ENCODE measurements around the gene GOLGA6D.
"Not testable (repeated sequence)": the region's sequence is repeated elsewhere in the genome, so short reads cannot be mapped to it uniquely, and the experiment has no call there.

Gene GOLGA6D

DNA sequence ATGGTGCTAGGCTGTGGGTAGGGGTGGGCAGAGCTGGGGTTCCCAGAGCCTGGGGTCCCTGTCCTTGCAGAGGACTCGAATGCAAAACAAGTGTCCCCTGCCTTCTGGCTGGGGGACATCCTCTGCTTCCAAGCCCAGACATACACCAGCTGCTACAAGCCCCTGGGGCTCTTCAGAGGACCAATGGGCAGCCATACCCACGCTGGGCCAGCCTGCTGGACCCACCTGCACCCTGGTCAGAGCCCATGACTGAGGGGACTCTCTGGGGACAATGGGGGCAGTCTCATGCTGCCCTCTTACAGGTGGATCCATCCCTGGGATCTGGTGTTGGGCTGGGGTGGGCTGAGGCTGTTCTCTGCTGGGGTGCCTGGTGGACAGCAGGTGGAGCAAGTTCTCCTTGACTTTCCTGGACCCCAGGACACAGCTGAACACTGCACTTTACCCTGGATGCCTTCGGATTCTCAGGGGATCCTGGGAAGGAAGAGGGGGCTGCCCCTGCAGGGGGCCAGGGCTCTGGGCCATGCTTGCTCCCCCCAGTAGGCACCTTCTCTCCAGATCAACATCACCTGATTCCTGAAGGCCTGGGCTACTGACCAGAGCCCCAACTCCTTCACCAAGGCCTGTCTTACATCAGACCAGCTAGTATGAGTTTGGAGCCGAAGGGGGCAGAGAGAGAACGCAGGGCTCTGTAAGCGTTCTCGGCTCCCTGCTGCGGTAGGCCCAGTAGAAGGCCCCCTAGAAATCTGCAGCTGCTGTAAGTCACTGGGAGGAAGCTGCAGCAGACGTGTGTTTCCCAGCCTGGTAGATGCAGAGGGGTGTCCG, 46.1 kb downstream of the GOLGA6D start:
- H3K4me3 ChIP-seq (replicated peaks; ENCODE audit: low read depth, low read length), result no peak overlapping the region
- TF ChIP-seq, protein P1, sequence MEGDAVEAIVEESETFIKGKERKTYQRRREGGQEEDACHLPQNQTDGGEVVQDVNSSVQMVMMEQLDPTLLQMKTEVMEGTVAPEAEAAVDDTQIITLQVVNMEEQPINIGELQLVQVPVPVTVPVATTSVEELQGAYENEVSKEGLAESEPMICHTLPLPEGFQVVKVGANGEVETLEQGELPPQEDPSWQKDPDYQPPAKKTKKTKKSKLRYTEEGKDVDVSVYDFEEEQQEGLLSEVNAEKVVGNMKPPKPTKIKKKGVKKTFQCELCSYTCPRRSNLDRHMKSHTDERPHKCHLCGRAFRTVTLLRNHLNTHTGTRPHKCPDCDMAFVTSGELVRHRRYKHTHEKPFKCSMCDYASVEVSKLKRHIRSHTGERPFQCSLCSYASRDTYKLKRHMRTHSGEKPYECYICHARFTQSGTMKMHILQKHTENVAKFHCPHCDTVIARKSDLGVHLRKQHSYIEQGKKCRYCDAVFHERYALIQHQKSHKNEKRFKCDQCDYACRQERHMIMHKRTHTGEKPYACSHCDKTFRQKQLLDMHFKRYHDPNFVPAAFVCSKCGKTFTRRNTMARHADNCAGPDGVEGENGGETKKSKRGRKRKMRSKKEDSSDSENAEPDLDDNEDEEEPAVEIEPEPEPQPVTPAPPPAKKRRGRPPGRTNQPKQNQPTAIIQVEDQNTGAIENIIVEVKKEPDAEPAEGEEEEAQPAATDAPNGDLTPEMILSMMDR (IDR thresholded peaks at IDR 0.05; ENCODE audit: low read length, missing control alignments), result no peak
- DNase-seq (ENCODE audit: low read depth), result no peak

DNA sequence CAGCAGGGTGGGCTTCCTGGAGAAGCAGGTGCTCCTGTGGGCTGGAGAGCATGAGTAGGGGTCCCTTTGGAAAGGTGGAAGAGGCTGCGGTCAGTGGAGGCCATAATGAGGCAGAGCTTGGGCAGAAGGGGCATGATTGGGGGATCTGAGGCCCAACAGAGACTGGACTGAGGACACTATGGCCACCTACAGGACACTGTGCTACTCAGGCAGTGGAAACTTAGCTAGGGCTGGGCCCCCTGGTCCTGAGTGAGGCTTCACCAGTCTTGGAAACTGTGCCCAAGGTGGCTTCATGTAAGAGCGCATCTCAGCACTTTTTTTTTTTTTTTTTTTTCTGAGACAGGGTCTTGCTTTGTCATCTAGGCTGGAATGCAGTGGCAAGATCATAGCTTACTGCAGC, 46.9 kb downstream of the GOLGA6D start:
- TF ChIP-seq, protein P1 (IDR thresholded peaks at IDR 0.05; ENCODE audit: low read length, missing control alignments), result no peak
- H3K4me3 ChIP-seq (replicated peaks; ENCODE audit: low read depth, low read length), result no peak overlapping the region
- DNase-seq (ENCODE audit: low read depth), result no peak

DNA sequence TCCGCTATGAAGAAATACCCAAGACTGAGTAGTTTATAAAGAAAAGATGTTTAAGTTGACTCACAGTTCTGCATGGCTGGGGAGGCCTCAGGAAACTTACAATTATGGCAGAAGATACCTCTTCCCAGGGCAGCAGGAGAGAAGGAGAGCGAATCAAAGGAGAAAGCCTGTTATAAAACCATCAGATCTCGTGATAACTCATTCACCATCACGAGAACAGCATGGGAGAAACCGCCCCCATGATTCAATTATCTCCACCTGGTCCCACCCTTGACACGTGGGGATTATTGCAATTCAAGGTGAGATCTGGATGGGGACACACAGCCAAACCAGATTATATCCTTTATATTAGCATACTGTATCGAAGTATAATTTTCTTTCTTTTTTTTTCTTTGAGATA, 49.5 kb downstream of the GOLGA6D start:
- not testable (repeated sequence) for H3K4me3 ChIP-seq (replicated peaks; ENCODE audit: low read depth, low read length); DNase-seq (ENCODE audit: low read depth)

DNA sequence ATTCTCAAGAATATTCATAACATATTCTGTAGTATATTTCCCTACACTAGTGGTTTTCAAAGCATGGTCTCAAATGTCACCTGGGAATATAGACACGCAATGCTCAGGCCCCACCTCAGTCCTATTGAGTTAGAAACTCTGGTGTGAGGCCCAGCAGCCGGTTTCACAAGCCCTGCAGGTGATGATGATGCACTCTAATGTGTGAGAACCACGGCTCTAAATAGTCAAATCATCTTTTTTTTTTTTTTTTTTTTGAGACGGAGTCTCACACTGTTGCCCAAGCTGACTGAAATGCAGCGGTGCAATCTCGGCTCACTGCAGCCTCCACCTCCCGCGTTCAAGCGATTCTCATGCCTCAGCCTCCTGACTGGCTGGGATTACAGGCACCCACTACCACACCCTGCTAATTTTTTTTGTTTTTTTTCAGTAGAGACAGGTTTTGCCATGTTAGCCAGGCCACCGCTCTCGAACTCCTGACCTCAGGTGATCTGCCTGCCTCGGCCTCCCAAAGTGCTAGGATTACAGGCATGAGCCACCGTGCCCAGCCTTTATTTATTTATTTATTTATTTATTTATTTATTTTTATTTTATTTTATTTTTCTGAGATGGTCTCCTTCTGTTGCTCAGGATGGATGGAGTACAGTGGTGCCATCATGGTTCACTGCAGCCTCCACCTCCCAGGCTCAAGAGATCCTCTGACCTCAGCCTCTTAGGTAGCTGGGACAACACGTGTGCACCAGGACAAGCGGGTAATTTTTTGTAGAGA, 51.2 kb downstream of the GOLGA6D start:
- not testable (repeated sequence) for H3K4me3 ChIP-seq (replicated peaks; ENCODE audit: low read depth, low read length); DNase-seq (ENCODE audit: low read depth)

DNA sequence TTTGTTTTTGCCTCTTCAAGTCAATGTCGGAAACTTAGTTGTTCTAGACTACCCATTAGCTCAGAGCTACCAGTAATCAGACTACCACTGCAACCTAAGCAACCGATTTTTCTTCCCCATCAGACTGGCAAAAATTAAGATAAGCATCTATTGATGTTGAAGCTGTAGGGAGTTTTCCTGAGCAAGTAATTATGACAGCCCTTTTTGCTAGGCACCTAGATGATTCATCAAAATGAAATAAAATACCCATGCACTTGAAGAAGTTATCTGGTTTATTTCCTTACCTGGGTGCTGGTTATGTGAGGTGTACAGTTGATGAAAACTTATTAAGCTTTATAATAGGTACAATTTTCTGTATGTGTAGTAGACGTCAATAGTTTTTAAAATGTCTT, 52.7 kb downstream of the GOLGA6D start:
- peak overlapping the region; percentile 85 for H3K4me3 ChIP-seq (replicated peaks; ENCODE audit: low read depth, low read length)
- DNase-seq (ENCODE audit: low read depth), result no peak
- TF ChIP-seq, protein P1 (IDR thresholded peaks at IDR 0.05; ENCODE audit: low read length, missing control alignments), result no peak

DNA sequence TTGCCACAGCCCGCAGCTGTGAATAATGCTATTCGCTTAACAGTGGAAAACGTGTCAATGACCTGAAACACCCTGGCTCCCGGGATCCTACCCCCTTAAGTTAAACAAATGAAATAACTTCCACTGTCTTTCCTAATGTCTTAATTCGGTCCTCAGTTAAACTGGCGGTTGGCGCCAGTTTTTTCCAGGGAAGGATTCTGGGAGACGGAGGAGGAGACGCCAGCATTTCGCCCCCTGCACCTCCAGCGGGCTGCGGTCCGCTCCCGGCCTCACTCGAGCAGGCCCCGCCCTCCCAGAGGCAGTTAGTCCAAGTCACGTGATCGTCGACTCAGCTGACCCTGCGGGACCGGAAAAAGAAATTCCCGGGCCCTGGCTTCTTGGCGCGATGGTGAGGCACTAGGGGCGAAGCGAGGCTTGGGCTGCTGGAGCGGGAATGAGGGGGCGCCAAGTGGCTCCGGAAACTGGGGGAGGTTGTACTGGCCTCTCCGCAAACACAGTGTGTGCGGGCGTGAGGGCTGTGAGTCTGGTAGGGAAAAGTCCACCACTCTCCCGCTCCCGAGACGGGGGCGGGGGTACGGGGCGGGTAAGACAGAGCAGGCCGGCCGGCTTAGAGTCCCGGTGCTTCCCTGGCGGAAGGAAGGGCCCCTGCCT, 53.2 kb downstream of the GOLGA6D start, which contains the start of gene COMMD4:
TSS of gene COMMD4 (plus strand) at position 359 of the 651 bp plus-strand sequence. CDS start at position 386, 27 bp downstream.
- H3K4me3 ChIP-seq (replicated peaks; ENCODE audit: low read depth, low read length), result peak within 1 kb of the TSS; percentile 85
- TF ChIP-seq, protein P1 (IDR thresholded peaks at IDR 0.05; ENCODE audit: low read length, missing control alignments), result no peak
- peak; percentile 97 for DNase-seq (ENCODE audit: low read depth)

DNA sequence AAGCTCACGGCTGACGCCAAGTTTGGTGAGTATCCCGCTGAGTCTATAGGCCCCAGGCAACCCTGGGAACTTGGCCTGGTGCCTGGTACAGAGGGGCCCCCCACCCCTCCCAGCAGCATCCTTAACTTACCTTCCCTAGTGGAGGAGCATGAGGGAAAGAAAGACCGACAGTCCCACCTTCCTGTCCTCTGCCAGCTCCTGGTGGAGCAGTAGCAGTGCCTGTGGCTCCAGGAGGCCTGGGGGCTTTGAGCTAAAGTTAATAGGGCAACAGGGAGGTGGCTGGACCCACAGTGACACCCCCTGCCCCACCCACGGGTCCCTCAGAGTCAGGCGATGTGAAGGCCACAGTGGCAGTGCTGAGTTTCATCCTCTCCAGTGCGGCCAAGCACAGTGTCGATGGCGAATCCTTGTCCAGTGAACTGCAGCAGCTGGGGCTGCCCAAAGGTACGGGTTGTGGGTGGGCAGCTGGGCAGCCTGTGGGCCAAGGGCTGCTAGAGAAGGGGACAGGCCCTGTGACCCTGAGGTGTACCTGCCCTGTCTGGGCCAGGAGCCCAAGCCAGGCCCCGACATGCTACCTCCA, 56.1 kb downstream of the GOLGA6D start:
- no peak overlapping the region for H3K4me3 ChIP-seq (replicated peaks; ENCODE audit: low read depth, low read length)
- DNase-seq (ENCODE audit: low read depth), result no peak
- TF ChIP-seq, protein P1 (IDR thresholded peaks at IDR 0.05; ENCODE audit: low read length, missing control alignments), result no peak

Measured in fibroblast of pulmonary artery (primary cell).